ENCODE results near the gene PRDX2.

PRDX2 gene

GRCh38 chr19:12770922-12771321 is 30.7 kb downstream of the PRDX2 start:
- Histone ChIP-seq H3K27me3 (ENCODE audit: control insufficient read depth, insufficient read depth, low read length) (no peaks in the 10 kb centered on the region), H3K4me3 (ENCODE audit: low read length) (no peak overlapping the region), H3K36me3 (ENCODE audit: control insufficient read depth, low read depth, low read length) (no peaks in the 10 kb centered on the region), H3K9ac (ENCODE audit: low read length) (no peak overlapping the region), H3K4me1 (ENCODE audit: control insufficient read depth, low read depth, low read length) (peaks cover 4% of the 10 kb centered on the region), H3K9me3 (ENCODE audit: control insufficient read depth, low read depth, low read length) (no peaks in the 10 kb centered on the region), H3K27ac (ENCODE audit: low read length) (no peak overlapping the region)

GRCh38 chr19:12769689-12770088 is 31.9 kb downstream of the PRDX2 start:
- no peaks in the 10 kb centered on the region for H3K27me3 ChIP-seq (ENCODE audit: control insufficient read depth, insufficient read depth, low read length)
- no peak overlapping the region for H3K27ac ChIP-seq (ENCODE audit: low read length)
- H3K9ac ChIP-seq (ENCODE audit: low read length), result no peak overlapping the region
- peaks cover 4% of the 10 kb centered on the region for H3K4me1 ChIP-seq (ENCODE audit: control insufficient read depth, low read depth, low read length)
- H3K36me3 ChIP-seq (ENCODE audit: control insufficient read depth, low read depth, low read length), result peaks cover 2% of the 10 kb centered on the region
- peak overlapping the region; percentile 37 for H3K4me3 ChIP-seq (ENCODE audit: low read length)
- H3K9me3 ChIP-seq (ENCODE audit: control insufficient read depth, low read depth, low read length), result no peaks in the 10 kb centered on the region

- Histone ChIP-seq H3K27ac (ENCODE audit: low read length) (no peak overlapping the region), H3K36me3 (ENCODE audit: control insufficient read depth, low read depth, low read length) (peaks cover 12% of the 10 kb centered on the region)
Measured at GRCh38 chr19:12767666-12768065, 33.9 kb downstream of the PRDX2 start.

GRCh38 chr19:12767150-12767549 is 34.5 kb downstream of the PRDX2 start:
- H3K9ac ChIP-seq (ENCODE audit: low read length), result no peak overlapping the region
- H3K27me3 ChIP-seq (ENCODE audit: control insufficient read depth, insufficient read depth, low read length), result no peaks in the 10 kb centered on the region
- H3K36me3 ChIP-seq (ENCODE audit: control insufficient read depth, low read depth, low read length), result peaks cover 12% of the 10 kb centered on the region
- H3K27ac ChIP-seq (ENCODE audit: low read length), result no peak overlapping the region
- H3K9me3 ChIP-seq (ENCODE audit: control insufficient read depth, low read depth, low read length), result no peaks in the 10 kb centered on the region
- H3K4me1 ChIP-seq (ENCODE audit: control insufficient read depth, low read depth, low read length), result peaks cover 4% of the 10 kb centered on the region
- H3K4me3 ChIP-seq (ENCODE audit: low read length), result no peak overlapping the region

More at GRCh38 chr19:12767666-12768065, 33.9 kb downstream of the PRDX2 start:
- no peak overlapping the region for H3K9ac ChIP-seq (ENCODE audit: low read length)
- no peaks in the 10 kb centered on the region for H3K27me3 ChIP-seq (ENCODE audit: control insufficient read depth, insufficient read depth, low read length)
- H3K4me1 ChIP-seq (ENCODE audit: control insufficient read depth, low read depth, low read length), result peaks cover 4% of the 10 kb centered on the region
- no peaks in the 10 kb centered on the region for H3K9me3 ChIP-seq (ENCODE audit: control insufficient read depth, low read depth, low read length)
- no peak overlapping the region for H3K4me3 ChIP-seq (ENCODE audit: low read length)

GRCh38 chr19:12766051-12766521 is 35.5 kb downstream of the PRDX2 start:
- H3K4me1 ChIP-seq (ENCODE audit: control insufficient read depth, low read depth, low read length), result peaks cover 4% of the 10 kb centered on the region
- peaks cover 12% of the 10 kb centered on the region for H3K36me3 ChIP-seq (ENCODE audit: control insufficient read depth, low read depth, low read length)
- no peaks in the 10 kb centered on the region for H3K27me3 ChIP-seq (ENCODE audit: control insufficient read depth, insufficient read depth, low read length)
- H3K4me3 ChIP-seq (ENCODE audit: low read length), result peak overlapping the region; percentile 53
- no peak overlapping the region for H3K27ac ChIP-seq (ENCODE audit: low read length)
- no peaks in the 10 kb centered on the region for H3K9me3 ChIP-seq (ENCODE audit: control insufficient read depth, low read depth, low read length)
- H3K9ac ChIP-seq (ENCODE audit: low read length), result no peak overlapping the region

GRCh38 chr19:12764698-12765097 is 36.9 kb downstream of the PRDX2 start:
- H3K36me3 ChIP-seq (ENCODE audit: control insufficient read depth, low read depth, low read length), result peaks cover 12% of the 10 kb centered on the region
- H3K4me1 ChIP-seq (ENCODE audit: control insufficient read depth, low read depth, low read length), result no peaks in the 10 kb centered on the region
- no peak overlapping the region for H3K9ac ChIP-seq (ENCODE audit: low read length)
- H3K4me3 ChIP-seq (ENCODE audit: low read length), result no peak overlapping the region
- H3K27ac ChIP-seq (ENCODE audit: low read length), result no peak overlapping the region
- no peaks in the 10 kb centered on the region for H3K9me3 ChIP-seq (ENCODE audit: control insufficient read depth, low read depth, low read length)
- no peaks in the 10 kb centered on the region for H3K27me3 ChIP-seq (ENCODE audit: control insufficient read depth, insufficient read depth, low read length)

- H3K4me1 ChIP-seq (ENCODE audit: control insufficient read depth, low read depth, low read length), result no peaks in the 10 kb centered on the region
- no peak overlapping the region for H3K27ac ChIP-seq (ENCODE audit: low read length)
- no peaks in the 10 kb centered on the region for H3K27me3 ChIP-seq (ENCODE audit: control insufficient read depth, insufficient read depth, low read length)
- H3K4me3 ChIP-seq (ENCODE audit: low read length), result no peak overlapping the region
- H3K9me3 ChIP-seq (ENCODE audit: control insufficient read depth, low read depth, low read length), result no peaks in the 10 kb centered on the region
- peaks cover 12% of the 10 kb centered on the region for H3K36me3 ChIP-seq (ENCODE audit: control insufficient read depth, low read depth, low read length)
- H3K9ac ChIP-seq (ENCODE audit: low read length), result no peak overlapping the region
Measured at GRCh38 chr19:12763100-12763499, 38.5 kb downstream of the PRDX2 start.

GRCh38 chr19:12759686-12760085 is 41.9 kb downstream of the PRDX2 start:
- Histone ChIP-seq H3K27me3 (ENCODE audit: control insufficient read depth, insufficient read depth, low read length) (no peaks in the 10 kb centered on the region), H3K9ac (ENCODE audit: low read length) (no peak overlapping the region), H3K4me1 (ENCODE audit: control insufficient read depth, low read depth, low read length) (no peaks in the 10 kb centered on the region), H3K27ac (ENCODE audit: low read length) (no peak overlapping the region), H3K9me3 (ENCODE audit: control insufficient read depth, low read depth, low read length) (no peaks in the 10 kb centered on the region), H3K4me3 (ENCODE audit: low read length) (no peak overlapping the region), H3K36me3 (ENCODE audit: control insufficient read depth, low read depth, low read length) (peaks cover 10% of the 10 kb centered on the region)

GRCh38 chr19:12757544-12758274 is 43.9 kb downstream of the PRDX2 start:
- Histone ChIP-seq H3K9me3 (ENCODE audit: control insufficient read depth, low read depth, low read length) (no peaks in the 10 kb centered on the region), H3K4me3 (ENCODE audit: low read length) (peak overlapping the region; percentile 42), H3K36me3 (ENCODE audit: control insufficient read depth, low read depth, low read length) (no peaks in the 10 kb centered on the region), H3K27ac (ENCODE audit: low read length) (no peak overlapping the region), H3K27me3 (ENCODE audit: control insufficient read depth, insufficient read depth, low read length) (no peaks in the 10 kb centered on the region), H3K9ac (ENCODE audit: low read length) (no peak overlapping the region), H3K4me1 (ENCODE audit: control insufficient read depth, low read depth, low read length) (no peaks in the 10 kb centered on the region)

GRCh38 chr19:12756150-12756883 is 45.3 kb downstream of the PRDX2 start:
- Histone ChIP-seq H3K27me3 (ENCODE audit: control insufficient read depth, insufficient read depth, low read length) (peaks cover 12% of the 10 kb centered on the region), H3K9me3 (ENCODE audit: control insufficient read depth, low read depth, low read length) (no peaks in the 10 kb centered on the region), H3K9ac (ENCODE audit: low read length) (no peak overlapping the region), H3K27ac (ENCODE audit: low read length) (no peak overlapping the region), H3K36me3 (ENCODE audit: control insufficient read depth, low read depth, low read length) (no peaks in the 10 kb centered on the region), H3K4me1 (ENCODE audit: control insufficient read depth, low read depth, low read length) (no peaks in the 10 kb centered on the region), H3K4me3 (ENCODE audit: low read length) (no peak overlapping the region)

GRCh38 chr19:12754465-12755196 is 47.0 kb downstream of the PRDX2 start:
- H3K36me3 ChIP-seq (ENCODE audit: control insufficient read depth, low read depth, low read length), result no peaks in the 10 kb centered on the region

More at GRCh38 chr19:12754465-12755196, 47.0 kb downstream of the PRDX2 start:
- Histone ChIP-seq H3K4me3 (ENCODE audit: low read length) (no peak overlapping the region), H3K9me3 (ENCODE audit: control insufficient read depth, low read depth, low read length) (no peaks in the 10 kb centered on the region), H3K27ac (ENCODE audit: low read length) (no peak overlapping the region), H3K9ac (ENCODE audit: low read length) (no peak overlapping the region), H3K27me3 (ENCODE audit: control insufficient read depth, insufficient read depth, low read length) (peaks cover 29% of the 10 kb centered on the region), H3K4me1 (ENCODE audit: control insufficient read depth, low read depth, low read length) (no peaks in the 10 kb centered on the region)

All from iPS-18a (cell line).